Left lung (tissue), 10 donors: ENCODE results near the gene UBE2E2. TPM values are rescaled to one million over a fixed set of nuclear protein-coding genes. Genes with fewer than 3 reads are reported as not detected.

Experiments used
- ATAC-seq: fragments of 200-7000 bp; cut with Tn5 transposase; one replicate; pipeline ENCODE4 v1.9.1; 2020; ENCODE audit warnings: moderate library complexity
- DNase-seq, 4 donors: peaks; one replicate each; pipeline ENCODE4 v3.0.0-alpha.2; 2013 to 2020
- H3K27ac ChIP-seq, 2 donors: fragments of 200-600 bp; sonication (generic) in 1 of 2; one replicate each; pipeline versions ENCODE4 v1.5.0 to v1.8.0; 2020 to 2021
- H3K27me3 ChIP-seq, 2 donors: fragments of 200-600 bp; sonication (generic) in 1 of 2; one replicate each; pipeline versions ENCODE4 v1.5.0 to v1.8.0; 2020 to 2021
- H3K36me3 ChIP-seq, 2 donors: fragments of 200-600 bp; sonication (generic) in 1 of 2; one replicate each; pipeline versions ENCODE4 v1.5.0 to v1.8.0; 2020 to 2021
- H3K4me1 ChIP-seq, 2 donors: fragments of 200-600 bp; one replicate each; pipeline ENCODE4 v1.8.0; 2021
- H3K4me3 ChIP-seq, 2 donors: fragments of 200-600 bp; sonication (generic) in 1 of 2; one replicate each; pipeline versions ENCODE4 v1.5.0 to v1.8.0; 2020 to 2021; ENCODE audit warnings: mild to moderate bottlenecking in 1 of 2
- H3K9me3 ChIP-seq, 2 donors: fragments of 200-600 bp; sonication (generic) in 1 of 2; one replicate each; pipeline versions ENCODE4 v1.5.0 to v1.8.0; 2020 to 2021
- CTCF ChIP-seq, 2 donors: fragments of 200-600 bp; sonication (generic) in 1 of 2; IDR thresholded peaks; one replicate each; pipeline versions ENCODE4 v1.5.0 to v1.8.0; 2021; ENCODE audit warnings: antibody characterized with exemption in 2 of 2
- intact Hi-C, 2 donors: fragments of 100-400 bp; cut with DNase I; formaldehyde crosslinking; loops; one replicate each; pipeline versions ENCODE4 v1.11.2 to v1.14.2; 2022
- polyA plus RNA-seq, 6 donors: library from polyadenylated mRNA; unstranded; fragments of 120-200 nt; gene quantifications; one replicate each; pipeline ENCODE4 v1.2.1, GENCODE V29; 2013; ENCODE audit not compliant: insufficient read length in 6 of 6
- total RNA-seq, 2 donors: library from RNA; stranded (reverse); fragmentation: NEBNext Ultra II Directional; extraction: Animal tissue kit (Norgen Biotek cat#: 25700); gene quantifications; one replicate each; pipeline ENCODE4 v1.2.1, GENCODE V29; 2021
- donor health status: DM: no; HTN: yes; CAD: no.
- donor health status: DM: no; HTN: no; CAD: no.

UBE2E2 gene
- total and polyA plus RNA-seq, 8 donors, result 42.3 to 55.6 (median 47.5) TPM

GRCh38 chr3:23166276-23166675 is 36.9 kb upstream of the UBE2E2 start:
- Histone ChIP-seq H3K4me1 (no peaks in the 10 kb centered on the region), H3K27ac (no peak overlapping the region), H3K4me3 (no peak overlapping the region), H3K27me3 (no peaks in the 10 kb centered on the region), H3K9me3 (no peaks in the 10 kb centered on the region), H3K36me3 (no peaks in the 10 kb centered on the region)
- ATAC-seq (no peak), DNase-seq (no peak)
- intact Hi-C loops, result no loop called here
- no peak for TF ChIP-seq CTCF (IDR thresholded peaks at IDR 0.05)

GRCh38 chr3:23166845-23167244 is 36.3 kb upstream of the UBE2E2 start:
- H3K9me3 ChIP-seq, result no peaks in the 10 kb centered on the region
- ATAC-seq, result no peak
- intact Hi-C loops, result no loop called here
- no peaks in the 10 kb centered on the region for H3K4me1 ChIP-seq
- H3K36me3 ChIP-seq, result no peaks in the 10 kb centered on the region
- H3K4me3 ChIP-seq, result no peak overlapping the region
- H3K27ac ChIP-seq, result no peak overlapping the region
- TF ChIP-seq CTCF (IDR thresholded peaks at IDR 0.05), result no peak
- H3K27me3 ChIP-seq, result no peaks in the 10 kb centered on the region
- no peak for DNase-seq

GRCh38 chr3:23169551-23169950 is 33.6 kb upstream of the UBE2E2 start:
- Histone ChIP-seq H3K4me1 (no peaks in the 10 kb centered on the region), H3K4me3 (no peak overlapping the region), H3K36me3 (no peaks in the 10 kb centered on the region), H3K9me3 (no peaks in the 10 kb centered on the region), H3K27ac (no peak overlapping the region), H3K27me3 (no peaks in the 10 kb centered on the region)
- TF ChIP-seq CTCF (IDR thresholded peaks at IDR 0.05), result no peak
- intact Hi-C loops, result no loop called here
- DNase-seq (no peak), ATAC-seq (no peak)

- no peaks in the 10 kb centered on the region for H3K27me3 ChIP-seq
- DNase-seq, result no peak
- intact Hi-C loops, result no loop called here
- H3K27ac ChIP-seq, result no peak overlapping the region
- no peak for TF ChIP-seq CTCF (IDR thresholded peaks at IDR 0.05)
- no peak for ATAC-seq
- H3K4me3 ChIP-seq, result no peak overlapping the region
- H3K36me3 ChIP-seq, result no peaks in the 10 kb centered on the region
- H3K9me3 ChIP-seq, result no peaks in the 10 kb centered on the region
- H3K4me1 ChIP-seq, result no peaks in the 10 kb centered on the region
Measured at GRCh38 chr3:23170291-23170690, 32.8 kb upstream of the UBE2E2 start.

- intact Hi-C loops, result no loop called here
- Histone ChIP-seq H3K36me3 (no peaks in the 10 kb centered on the region), H3K4me1 (no peaks in the 10 kb centered on the region), H3K9me3 (no peaks in the 10 kb centered on the region), H3K27ac (no peak overlapping the region), H3K4me3 (no peak overlapping the region), H3K27me3 (no peaks in the 10 kb centered on the region)
- ATAC-seq (no peak), DNase-seq (no peak)
- TF ChIP-seq CTCF (IDR thresholded peaks at IDR 0.05), result no peak
Measured at GRCh38 chr3:23172059-23172458, 31.1 kb upstream of the UBE2E2 start.
